NK-92 (cell line): ENCODE data around the gene TRPC5OS.

ENCODE experiments used
- DNase-seq: peaks from one replicate; lab custom pipeline; 2025; ENCODE audit not compliant: unreplicated experiment; lab: John Stamatoyannopoulos, UW

The TRPC5OS gene

DNA sequence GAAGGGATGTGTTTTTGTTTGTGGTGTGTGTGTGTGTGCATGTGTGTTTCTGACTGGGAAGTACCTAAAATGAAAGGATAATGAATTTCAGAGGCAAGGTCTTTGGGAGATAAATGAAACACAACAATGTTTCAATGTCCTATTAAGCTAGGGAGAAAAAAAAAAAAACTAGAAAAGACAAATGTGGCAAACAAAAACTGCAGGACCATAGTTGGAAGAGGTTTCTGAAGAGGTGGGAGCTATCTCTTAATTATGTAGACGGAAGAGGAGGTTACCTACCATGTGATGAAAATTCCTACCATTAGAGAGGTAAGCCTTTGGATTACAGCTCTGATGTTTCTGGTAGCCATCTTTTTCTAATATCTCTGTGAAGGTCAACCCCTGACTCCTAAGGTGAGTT, at the start of gene TRPC5OS:
TRPC5OS (plus strand) TSS at position 301 of the 400 bp plus-strand sequence. CDS start 25,669 bp downstream, outside the sequence.
- DNase-seq, result no peak

DNA sequence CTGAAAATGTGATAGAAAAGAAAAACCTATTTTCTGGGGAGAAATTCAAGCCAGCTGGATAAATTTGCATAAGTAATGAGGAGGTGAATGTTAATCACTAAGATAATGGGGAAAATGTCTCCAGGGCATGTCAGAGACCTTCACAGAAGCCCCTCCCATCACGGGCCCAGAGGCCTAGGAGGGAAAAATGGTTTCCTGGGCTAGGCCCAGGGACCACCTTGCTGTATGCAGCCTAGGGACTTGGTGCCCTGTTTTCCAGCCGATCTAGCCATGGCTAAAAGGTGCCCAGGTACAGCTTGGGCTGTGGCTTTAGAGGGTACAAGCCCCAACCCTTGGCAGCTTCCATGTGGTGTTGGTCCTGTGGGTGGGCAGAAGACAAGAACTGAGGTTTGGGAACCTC, 46.6 kb upstream of the TRPC5OS start:
- no peak for DNase-seq

DNA sequence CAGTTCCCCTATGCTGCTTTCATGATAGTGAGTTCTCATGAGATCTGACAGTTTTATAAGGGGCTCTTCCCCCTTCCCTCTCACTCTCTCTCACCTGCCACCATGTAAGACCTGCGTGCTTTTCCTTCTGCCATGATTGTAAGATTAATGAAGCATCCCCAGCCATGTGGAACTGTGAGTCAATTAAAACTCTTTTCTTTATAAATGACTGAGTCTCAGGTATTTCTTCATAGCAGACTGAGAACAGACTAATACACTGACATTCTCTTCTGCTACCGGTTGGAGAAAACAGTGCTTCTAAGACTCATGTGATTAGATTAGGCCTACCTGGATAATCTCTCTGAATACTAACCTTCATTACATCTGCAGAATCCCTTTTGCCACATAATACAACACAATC, 45.4 kb upstream of the TRPC5OS start:
- DNase-seq, result no peak

DNA sequence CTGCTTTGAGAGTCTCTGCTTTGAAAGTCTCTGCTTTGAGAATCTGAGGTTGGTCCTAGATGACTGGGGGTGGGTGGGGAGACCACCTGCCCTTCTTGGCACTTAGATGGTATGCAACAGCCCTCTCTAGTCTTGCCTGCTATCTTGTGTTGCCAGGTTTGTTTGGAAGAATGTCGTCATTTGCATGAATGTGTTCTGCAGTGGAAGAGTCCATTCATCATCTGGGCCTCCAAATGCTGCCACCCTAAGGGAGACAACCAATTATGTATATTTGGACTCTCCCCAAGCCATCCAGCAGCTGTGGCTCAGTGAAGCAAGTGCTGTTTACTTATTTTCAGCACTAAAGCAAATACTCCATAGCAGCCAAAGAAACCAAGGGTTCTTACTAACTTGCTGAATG, 44.6 kb upstream of the TRPC5OS start:
- no peak for DNase-seq

DNA sequence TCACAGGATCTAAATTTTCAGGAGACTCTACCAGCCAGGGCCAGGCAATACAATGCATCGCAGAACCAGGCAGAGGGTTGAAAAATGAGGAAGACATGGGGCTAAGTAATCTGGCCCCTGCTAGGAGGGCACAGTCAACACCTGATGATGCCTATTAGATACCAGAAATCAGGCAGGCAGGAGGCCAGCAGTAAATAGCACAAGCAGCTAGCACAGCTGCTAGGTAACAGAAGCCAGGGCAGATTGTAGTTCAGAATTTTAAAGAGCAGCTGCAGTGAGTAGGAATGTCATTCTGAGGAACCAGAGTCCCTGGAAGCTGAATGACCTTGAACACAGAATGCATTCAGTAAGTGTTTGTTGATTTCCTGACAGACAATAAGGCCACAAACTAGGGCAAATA, 38.8 kb upstream of the TRPC5OS start:
- no peak for DNase-seq

DNA sequence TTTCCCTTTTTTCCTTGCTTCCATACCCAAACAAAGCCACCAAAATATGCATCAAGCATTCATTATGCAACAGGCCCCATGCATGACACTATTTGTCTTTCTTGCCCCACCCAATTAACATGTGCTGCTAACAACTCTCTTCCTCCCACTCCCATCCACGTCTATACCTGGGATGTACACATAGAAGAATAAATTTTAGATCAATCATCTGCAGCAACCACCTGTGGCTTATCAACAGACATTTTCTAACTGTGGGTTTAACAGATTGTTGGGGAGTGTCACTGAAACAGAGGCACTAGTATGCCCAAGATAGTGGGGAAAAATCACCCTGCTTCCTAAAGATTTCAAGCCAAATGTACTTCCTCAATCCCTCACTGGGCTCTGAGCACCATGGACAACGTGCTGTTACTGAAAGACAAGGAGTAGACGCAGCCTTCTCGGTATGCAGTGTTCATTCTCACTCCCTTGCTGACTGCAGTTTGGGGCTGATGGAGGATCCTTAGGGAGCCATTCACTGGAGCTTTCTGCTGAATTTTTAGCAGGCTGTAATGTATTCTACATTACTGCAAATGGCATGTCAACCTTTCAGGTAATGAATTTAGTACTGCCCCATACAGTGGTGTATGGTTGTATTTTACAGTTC, 28.4 kb upstream of the TRPC5OS start:
- no peak for DNase-seq

DNA sequence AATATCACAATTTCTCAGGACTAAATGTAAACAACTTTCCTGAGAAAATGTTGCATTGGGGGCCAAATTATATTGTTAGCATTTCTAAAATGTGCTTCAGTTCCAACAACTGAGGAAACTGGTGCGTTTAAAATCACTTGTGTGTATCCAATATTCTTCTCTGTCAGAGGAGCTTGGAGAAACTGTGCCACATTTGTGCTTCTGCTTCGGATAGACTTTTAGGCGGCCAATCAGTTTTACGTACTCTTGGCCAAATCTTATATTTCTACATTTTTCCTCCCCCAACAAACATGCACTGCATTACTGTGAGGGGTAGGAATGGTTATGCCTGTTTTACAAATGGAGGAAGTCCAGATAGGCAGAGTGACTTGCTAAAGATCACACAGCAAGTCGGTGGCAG, 27.4 kb upstream of the TRPC5OS start:
- no peak for DNase-seq

DNA sequence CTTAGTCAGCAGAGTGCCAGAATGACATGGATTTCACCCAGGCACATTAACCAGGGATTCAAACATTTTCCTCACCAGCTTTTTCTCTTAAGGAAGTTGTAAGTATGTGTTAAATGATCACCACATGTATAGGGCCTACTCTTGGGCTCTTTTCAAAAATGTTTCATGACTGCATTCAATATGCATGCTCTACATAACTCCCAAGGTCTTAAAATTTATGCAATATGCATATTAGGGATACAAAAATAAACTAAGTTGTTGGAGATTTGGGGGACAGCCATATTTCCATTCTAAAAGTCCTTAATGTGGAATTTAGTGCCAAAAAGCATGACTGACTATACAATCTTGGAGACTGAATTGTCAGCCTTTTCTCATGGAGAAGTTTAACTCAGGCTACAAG, 25.0 kb upstream of the TRPC5OS start:
- no peak for DNase-seq

DNA sequence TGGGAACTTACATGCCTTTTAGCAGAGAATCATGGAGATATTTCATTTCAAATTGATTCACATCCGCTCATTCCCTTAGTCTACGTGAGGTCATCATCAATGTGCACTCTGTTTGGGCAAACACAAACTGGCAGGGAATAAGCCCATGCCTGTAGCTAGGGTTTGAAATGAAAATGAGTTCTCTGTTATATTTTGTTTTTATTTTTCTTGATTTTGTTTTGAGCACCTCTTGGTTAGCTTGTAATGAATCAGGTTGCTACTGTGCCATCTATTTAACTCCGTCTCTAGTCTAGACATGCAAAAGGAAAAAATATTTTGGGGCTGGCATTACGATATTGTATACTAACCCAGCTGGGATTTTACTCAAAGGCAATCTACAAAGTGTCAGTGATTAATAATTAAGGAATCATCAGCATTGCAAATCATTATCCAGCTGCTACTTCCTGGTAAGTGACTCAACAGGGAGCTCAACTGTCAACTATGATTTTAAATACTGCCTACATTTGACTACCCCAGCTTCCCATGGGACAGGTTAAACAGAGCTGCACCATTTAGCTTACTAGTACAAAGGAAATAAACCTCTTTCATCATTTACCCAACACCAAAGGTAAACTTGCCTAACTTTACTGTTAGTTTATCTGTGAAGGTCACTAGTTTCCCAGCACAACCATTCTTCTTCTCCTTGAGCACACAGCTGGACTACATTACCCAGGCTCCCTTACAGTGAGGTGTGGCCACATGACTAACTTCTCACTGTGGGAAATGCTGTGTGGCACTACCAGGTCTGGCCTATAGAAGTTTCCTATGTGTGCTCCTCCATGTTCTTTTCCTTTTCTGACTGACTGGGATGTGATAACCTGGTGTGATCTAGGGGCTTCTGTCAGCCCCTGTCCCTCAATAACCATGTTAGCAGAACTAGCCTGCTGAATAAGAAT, 21.2 kb upstream of the TRPC5OS start:
- DNase-seq, result no peak

DNA sequence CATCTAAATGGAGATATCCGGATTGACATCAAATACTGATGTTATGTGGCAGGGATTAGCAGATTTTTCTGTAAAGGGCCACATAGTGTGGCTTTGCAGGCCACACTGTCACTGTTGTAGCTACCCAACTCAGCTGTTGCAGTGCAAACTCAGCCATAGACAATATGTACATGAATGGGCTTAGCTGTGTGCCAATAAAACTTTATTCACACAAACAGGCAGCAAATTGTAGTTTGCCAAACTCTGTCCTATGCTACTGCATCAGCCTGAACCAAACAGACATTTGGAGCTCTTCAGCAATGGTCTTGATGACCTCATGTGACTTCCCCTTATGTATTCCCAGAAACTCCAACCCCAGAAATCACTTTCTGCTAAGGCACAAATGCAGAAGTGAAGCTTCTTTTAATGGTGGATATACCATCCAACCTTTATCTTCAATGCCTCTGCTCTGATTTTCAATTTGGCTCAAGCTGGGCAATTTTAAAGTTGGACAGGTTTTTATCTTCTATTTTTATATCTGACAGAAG, 18.4 kb upstream of the TRPC5OS start:
- no peak for DNase-seq

DNA sequence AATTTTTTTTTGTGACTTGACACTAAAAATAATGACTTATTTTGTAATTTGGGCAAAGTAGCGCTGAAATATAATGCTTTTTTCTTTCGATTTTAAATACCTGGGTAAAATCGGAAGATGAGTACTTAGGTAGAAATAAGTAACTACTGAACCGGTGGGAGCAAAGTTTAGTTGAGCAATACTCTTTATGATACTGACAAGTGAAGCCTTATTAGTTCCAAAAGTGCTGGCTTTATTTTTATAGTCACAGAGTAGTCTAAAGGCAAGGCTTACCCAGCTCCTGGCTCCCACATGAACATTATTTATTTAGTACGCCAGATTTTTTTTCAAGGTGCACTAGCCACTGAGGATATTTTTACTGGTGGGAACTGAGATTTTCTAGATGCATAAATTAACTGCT, 14.4 kb upstream of the TRPC5OS start:
- no peak for DNase-seq

DNA sequence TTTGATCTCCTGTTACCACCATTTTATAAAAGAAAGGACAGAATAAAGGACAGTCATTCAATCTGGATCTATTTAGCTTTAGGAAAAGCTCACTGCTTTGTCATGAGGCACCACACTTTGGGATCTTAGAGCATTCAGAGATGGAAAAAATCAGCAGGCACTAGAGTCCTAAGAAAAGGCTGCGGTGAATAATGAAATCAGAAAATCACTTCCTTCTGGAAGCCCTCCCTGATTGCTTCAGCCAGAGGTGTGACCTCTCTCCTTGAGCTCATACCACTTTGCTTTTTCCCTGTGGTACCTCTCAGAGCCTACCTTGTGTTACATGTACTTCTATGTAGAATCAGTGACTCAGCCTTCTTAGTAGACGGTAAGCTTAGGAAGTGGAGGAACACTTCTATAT, 8.7 kb upstream of the TRPC5OS start:
- DNase-seq, result no peak

DNA sequence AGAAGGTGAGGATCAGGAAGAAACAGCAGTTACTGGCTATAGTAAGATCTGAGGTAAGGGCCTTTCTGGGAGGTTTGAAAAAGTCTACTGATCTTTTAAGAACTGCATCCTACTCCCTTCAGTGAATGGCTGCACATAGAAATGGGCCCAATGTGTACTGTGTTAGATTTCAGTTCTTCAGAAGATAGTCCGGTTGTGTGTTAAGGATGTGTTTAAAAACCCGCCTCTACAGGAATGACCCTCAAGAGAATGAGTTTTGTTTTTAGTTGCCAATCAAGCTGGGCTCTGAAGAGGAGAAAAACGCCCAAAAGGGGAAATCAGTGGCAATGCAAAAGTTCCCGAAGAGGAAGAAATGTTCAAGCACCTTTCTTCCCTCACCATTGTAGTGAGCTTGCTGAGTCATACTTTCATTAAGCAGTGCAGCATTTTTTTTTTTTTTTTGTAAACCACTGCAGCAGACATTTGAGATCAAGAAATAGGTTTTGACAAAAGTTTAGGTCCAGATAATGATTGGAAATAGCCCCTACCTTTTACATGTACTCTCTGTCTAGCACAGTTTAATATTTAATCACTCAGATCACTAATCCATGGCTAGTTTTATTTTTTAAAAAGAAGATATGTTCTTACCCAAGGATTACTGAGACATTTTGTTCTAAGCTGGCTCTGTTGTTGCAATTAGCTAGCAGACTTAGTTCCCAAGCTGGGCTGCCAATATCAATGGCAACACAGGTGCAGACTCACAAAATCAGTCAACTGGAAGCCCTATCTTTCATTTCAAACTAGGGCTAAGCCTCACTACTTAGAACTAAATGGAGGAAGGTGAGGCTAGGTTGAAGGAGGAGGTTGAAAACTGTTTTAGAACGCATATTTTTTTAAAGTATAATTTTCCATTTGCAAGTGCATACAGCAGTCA, 7.0 kb upstream of the TRPC5OS start:
- no peak for DNase-seq

DNA sequence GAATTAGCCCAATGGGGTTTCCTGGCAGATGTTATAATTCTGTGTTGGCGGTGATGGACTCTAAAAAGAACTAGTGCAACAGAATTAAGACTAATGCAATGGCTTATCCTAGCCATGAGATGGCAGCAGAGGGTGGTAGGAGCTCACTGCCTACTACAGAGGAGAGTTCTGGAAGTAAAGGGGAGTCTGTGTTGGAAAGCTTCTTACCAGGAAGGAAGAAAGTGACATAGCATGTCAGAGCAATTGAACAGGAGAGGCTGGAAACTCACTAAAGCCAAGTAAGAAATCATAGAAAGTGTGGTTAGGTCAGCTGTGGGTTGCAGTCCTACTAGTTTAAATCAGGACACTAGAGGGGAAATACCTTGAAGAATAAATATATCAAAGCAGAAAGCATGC, 6.3 kb upstream of the TRPC5OS start:
- DNase-seq, result no peak

DNA sequence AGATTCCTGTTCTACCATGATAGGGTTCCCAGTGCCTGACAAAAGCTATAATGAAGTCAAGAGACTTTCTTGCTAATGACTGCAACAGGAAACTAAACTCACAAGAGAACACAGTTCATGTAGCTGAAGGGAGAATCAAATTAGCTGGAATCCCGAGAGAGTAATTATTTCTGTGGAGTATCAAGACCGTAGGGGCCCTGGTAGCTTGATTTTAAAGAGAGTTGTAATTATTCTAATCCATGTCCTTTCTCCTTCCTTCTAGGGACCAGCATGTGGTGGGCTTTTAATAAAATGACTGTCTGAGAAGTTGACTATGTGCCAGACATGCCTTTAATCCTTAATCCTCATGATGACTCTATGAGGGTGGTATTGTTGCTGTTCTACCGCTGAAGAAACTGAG, 1.7 kb upstream of the TRPC5OS start:
- DNase-seq, result no peak

DNA sequence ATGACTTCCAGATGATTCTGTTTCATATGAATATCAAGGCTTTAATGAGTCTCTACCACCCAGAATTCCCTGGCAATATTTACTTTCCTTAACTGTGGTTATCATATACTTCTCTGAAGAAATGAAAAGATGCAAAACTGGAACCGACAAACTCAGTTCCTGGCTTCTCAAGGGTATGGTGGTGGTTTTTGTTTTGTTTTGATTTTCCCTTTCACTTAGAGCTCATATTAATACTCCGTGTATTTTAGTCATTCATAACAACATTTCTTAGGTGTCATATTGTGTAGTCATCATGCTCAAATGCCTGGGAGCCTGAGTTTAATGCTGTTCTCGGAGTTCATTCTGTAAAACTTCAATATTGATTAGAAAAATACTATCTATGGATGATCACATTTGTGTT, 665 bp downstream of the TRPC5OS start:
- no peak for DNase-seq

DNA sequence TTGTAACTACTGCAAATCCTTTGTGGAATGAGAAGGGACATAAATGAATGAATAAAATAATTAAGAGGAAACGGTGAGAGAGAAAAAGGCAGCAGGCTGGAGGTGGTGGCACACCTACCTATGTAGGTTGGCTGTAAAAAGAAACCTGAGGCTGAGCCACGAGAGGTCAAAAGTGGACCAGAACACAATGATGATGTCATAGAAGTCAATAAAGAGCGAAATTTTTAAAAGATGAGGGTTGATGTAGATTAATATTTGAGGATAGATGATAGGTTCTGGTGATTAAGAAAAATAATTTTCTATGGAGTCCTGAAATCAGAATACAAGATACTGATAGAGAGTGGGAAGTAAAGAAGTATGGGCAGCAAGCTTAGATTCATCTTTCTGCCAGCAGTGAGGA, 1.7 kb downstream of the TRPC5OS start:
- DNase-seq, result no peak

DNA sequence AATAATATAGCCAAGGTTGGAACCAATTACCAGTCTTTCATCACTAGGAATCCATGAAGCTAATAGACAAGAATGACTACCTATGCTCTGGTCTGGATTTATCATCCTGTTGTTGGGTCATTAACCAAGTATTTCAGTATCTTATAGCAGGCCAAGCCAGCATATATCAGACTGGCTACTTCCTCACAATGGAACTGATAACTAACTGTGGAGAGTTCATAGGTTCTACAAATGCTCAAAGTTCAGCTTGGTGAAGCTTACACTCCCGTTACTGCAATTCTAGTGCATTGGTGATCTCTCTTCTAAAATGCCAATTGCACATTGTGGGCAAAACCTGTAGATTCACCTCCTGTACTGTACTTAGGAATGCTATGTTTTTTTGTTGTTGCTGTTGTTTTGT, 4.8 kb downstream of the TRPC5OS start:
- DNase-seq, result no peak

DNA sequence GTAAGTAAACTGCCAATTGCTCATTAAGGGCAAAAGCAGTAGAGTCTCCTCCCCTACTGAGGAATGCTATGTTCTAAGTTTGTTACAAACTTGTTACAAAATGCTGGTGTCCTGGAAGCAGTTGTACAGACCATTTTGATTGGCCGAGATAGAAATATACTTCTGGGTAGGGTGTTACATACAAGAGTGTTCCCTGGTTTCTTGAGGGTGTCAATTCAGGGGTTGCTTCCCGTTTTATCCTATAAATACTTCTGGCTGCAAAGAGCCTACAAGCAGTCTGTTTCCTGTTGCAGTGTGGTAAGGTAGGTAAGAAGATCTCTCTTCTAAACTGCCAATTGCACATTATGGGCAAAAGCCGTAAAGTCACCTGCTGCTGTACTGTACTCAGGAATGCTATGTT, 5.7 kb downstream of the TRPC5OS start:
- DNase-seq, result no peak

DNA sequence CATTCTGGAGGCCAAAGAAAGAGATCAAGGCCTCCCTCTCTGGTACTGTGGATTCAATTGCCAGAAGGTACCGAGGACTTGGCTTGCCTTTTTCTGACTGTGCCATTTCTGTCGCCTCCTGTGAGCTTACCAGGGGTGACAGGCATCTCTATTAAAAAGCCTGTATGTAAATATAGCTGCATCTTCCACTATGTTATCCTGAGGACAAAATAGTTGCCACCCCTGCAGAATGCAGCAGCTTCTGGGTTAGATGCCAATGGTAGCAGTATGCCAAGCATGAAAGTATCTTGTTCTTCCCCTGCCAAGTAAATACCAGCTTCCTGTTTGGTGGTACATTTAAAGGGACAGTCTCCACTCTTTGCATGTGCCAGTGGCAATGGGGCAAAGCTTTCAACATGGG, 10.7 kb downstream of the TRPC5OS start:
- DNase-seq, result no peak

DNA sequence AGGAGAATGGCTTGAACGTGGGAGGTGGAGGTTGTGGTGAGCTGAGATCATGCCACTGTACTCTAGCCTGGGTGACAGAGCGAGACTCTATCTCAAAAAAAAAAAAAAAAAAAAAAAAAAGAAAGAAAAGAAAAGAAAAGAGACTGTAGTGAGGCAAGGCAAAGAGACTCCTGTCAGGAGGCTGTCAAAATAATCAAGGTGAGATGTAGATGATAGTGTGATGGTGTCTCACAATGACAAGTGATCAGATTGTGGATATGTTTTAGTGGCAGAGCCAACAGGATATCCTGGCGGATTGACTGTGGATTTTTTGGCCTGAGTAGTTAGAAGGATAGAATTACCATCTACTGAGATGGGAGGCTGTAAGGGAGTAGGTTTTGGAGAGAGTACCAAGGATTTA, 12.6 kb downstream of the TRPC5OS start:
- DNase-seq, result no peak
